T-cell (primary cell): ENCODE results near the gene CHRNA4. TPM values are rescaled to one million over a fixed set of nuclear protein-coding genes. Genes with fewer than 3 reads are reported as not detected.
A peak's percentile ranks its signal among the peaks of the same experiment; 100 is the strongest.

Experiments used
- ATAC-seq, 4 experiments: fragments of 200-7000 bp in 3 of 4; fragments of 150-1000 bp in 1 of 4; cut with Tn5 transposase; replicated peaks in 1 of 4; 1 replicate in 3 of 4; 2 replicates in 1 of 4; pipeline ENCODE4 v1.10.0; 2021; ENCODE audit warnings: moderate library complexity in 3 of 4, mild to moderate bottlenecking in 2 of 4, moderate number of reproducible peaks in 1 of 4
- CTCF ChIA-PET, 2 donors: fragments of 300-600 bp; sonication (Branson Sonifier 250); formaldehyde crosslinking; loops; one replicate each; lab custom pipeline; 2022; ENCODE audit warnings: antibody characterized with exemption in 2 of 2; lab: Charles Lee
- POLR2A ChIA-PET, 2 donors: fragments of 300-600 bp; sonication (Branson Sonifier 250); formaldehyde crosslinking; loops; one replicate each; lab custom pipeline; 2022; ENCODE audit warnings: antibody characterized with exemption in 2 of 2; lab: Charles Lee
- DNase-seq, 35 experiments: peaks; one replicate each; pipeline versions ENCODE4 v3.0.0 to v3.0.0-alpha.2; 2013 to 2023
- H3K27ac ChIP-seq: one replicate; pipeline ENCODE4 v1.5.1; 2013; ENCODE audit warnings: low read length
- H3K27me3 ChIP-seq, 2 experiments: replicated peaks in 1 of 2; 1 replicate in 1 of 2; 2 replicates in 1 of 2; pipeline versions ENCODE4 v1.6.1 to v1.7.0; 2013; ENCODE audit warnings: low read length in 1 of 2, mixed read lengths in 1 of 2; ENCODE audit not compliant: control insufficient read depth in 2 of 2, insufficient read depth in 2 of 2; ENCODE audit errors: extremely low read depth in 1 of 2
- H3K36me3 ChIP-seq, 2 donors: 1 replicate in 1 of 2; 2 replicates in 1 of 2; pipeline versions ENCODE4 v1.6.1 to v1.7.0; 2013; ENCODE audit warnings: low read length in 1 of 2; ENCODE audit not compliant: control insufficient read depth in 2 of 2, insufficient read depth in 1 of 2; ENCODE audit errors: extremely low read depth in 1 of 2
- H3K4me1 ChIP-seq, 2 experiments: 1 replicate in 1 of 2; 2 replicates in 1 of 2; pipeline versions ENCODE4 v1.6.1 to v1.7.0; 2013; ENCODE audit warnings: low read length in 2 of 2, mixed read lengths in 1 of 2; ENCODE audit not compliant: insufficient read depth in 2 of 2, control insufficient read depth in 1 of 2; ENCODE audit errors: extremely low read depth in 1 of 2
- H3K4me3 ChIP-seq, 2 donors: 1 replicate in 1 of 2; 2 replicates in 1 of 2; pipeline versions ENCODE4 v1.5.1 to v1.7.0; 2013; ENCODE audit warnings: mild to moderate bottlenecking in 2 of 2, low read length in 1 of 2, moderate library complexity in 1 of 2; ENCODE audit not compliant: control insufficient read depth in 1 of 2; ENCODE audit errors: extremely low read depth in 1 of 2
- H3K9me3 ChIP-seq: 2 replicates; pipeline ENCODE4 v1.7.0; 2013
- H3K27ac Mint-ChIP-seq, 2 donors: one replicate each; pipeline ENCODE4 v1.8.0; 2020 to 2021; ENCODE audit warnings: mild to moderate bottlenecking in 2 of 2, mixed read lengths in 2 of 2
- H3K27me3 Mint-ChIP-seq, 2 donors: one replicate each; pipeline ENCODE4 v1.8.0; 2021 to 2022; ENCODE audit warnings: mixed read lengths in 2 of 2
- H3K36me3 Mint-ChIP-seq: one replicate; pipeline ENCODE4 v1.8.0; 2021; ENCODE audit warnings: mixed read lengths
- H3K4me1 Mint-ChIP-seq, 3 donors: one replicate each; pipeline ENCODE4 v1.8.0; 2020 to 2022; ENCODE audit warnings: mixed read lengths in 3 of 3, mild to moderate bottlenecking in 1 of 3
- H3K4me3 Mint-ChIP-seq, 3 donors: one replicate each; pipeline ENCODE4 v1.8.0; 2020 to 2022; ENCODE audit warnings: mild to moderate bottlenecking in 3 of 3, mixed read lengths in 3 of 3, moderate library complexity in 3 of 3
- H3K9me3 Mint-ChIP-seq, 3 donors: one replicate each; pipeline ENCODE4 v1.8.0; 2020 to 2022; ENCODE audit warnings: mixed read lengths in 3 of 3
- WGBS: methylation state at CpG from one replicate; pipeline ENCODE4 v1.1.5; 2013; ENCODE audit warnings: missing lambda C conversion rate; ENCODE audit not compliant: insufficient coverage; 5-methylcytosine and 5-hydroxymethylcytosine counted together
- total RNA-seq, 35 experiments: library from RNA in 6 of 35; stranded (reverse) in 6 of 35; fragments of 120-200 nt in 1 of 35; gene quantifications; one replicate each; pipeline versions ENCODE4 v1.2.1 to v1.2.4 and lab custom pipeline; 2013 to 2026

Gene CHRNA4
- total RNA-seq, 5 donors from 2014 or later (not counting 1 experiment from before 2014, with no cell fraction given), result not detected

DNA sequence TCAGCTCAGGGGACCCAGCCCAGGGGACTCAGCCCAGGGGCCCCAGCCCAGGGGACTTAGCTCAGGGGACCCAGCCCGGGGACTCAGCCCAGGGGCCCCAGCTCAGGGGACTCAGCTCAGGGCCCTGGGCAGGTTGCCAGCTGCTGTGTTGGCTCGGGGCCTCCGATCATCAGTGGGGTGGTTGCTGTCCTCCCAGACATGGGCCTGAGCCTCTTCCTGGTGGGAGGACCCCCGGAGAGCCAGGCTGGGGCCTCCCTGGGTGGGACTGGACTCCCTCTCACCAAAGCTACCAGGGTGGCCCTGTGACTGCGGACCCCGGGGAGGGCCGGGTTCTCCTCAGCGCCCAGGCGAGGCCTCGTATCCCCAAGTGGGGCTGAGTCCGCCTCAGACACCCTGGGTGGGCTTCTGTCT lies 63.8 kb downstream of the CHRNA4 start:
- H3K27ac Mint-ChIP-seq, result no peak overlapping the region
- H3K36me3 Mint-ChIP-seq, result no peaks in the 10 kb centered on the region
- H3K9me3 Mint-ChIP-seq, result peaks cover 4 to 7% (median 7%) of the 10 kb centered on the region in 3 donors
- H3K27me3 ChIP-seq, result peaks cover 0 to 65% of the 10 kb centered on the region in 2 experiments
- H3K4me3 Mint-ChIP-seq, result no peak overlapping the region
- peaks cover 8 to 12% (median 9%) of the 10 kb centered on the region in 3 donors for H3K4me1 Mint-ChIP-seq
- DNase-seq (no peak), ATAC-seq (no peak)
- ChIA-PET POLR2A (no interaction called here), CTCF (no interaction called here)
- peaks cover 16 to 24% of the 10 kb centered on the region in 2 donors for H3K27me3 Mint-ChIP-seq
- H3K9me3 ChIP-seq, result no peaks in the 10 kb centered on the region
- H3K27ac ChIP-seq, result no peak overlapping the region
- no peak overlapping the region for H3K4me3 ChIP-seq
- 89% methylated on average over 8 of the region's 11 CpGs for WGBS
- no peaks in the 10 kb centered on the region for H3K36me3 ChIP-seq
- peaks cover 0 to 14% of the 10 kb centered on the region in 2 experiments for H3K4me1 ChIP-seq

DNA sequence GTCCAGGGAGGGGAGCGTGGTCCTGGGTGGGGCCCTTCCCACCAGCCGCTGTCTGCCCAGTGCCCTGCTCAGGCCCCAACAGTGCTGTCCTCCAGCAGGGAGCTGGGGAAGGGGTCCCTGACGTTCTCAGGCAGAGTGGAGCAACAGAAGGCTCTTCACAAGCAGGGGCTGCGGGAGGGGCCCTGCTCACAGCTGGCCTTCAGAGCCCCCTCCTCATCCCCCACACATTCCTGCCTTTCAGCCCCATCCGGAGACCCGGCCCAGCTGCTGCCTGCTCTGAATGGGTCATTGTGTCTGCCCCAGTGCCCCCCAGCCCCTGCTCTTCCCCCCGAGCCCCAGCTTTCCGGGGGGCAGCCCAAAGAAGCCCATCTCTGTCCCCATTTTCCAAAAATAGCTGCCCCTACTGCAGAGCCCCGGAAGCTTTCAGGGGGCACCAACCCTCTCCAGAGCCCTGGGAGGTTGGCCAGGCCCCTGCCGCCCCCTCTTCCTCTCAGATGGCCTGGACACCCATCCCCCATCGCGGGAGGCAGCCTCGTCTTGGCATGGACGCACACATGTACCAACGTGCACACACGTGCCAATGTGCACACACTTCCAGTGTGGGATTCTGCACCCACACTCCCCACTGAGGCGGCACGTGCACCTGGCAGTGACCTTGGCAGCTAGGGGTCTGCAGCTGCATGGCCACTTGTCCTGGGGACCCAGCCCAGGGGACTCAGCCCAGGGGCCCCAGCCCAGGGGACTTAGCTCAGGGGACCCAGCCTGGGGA lies 64.4 kb downstream of the CHRNA4 start:
- Histone ChIP-seq H3K27me3 (peaks cover 0 to 70% of the 10 kb centered on the region in 2 experiments), H3K36me3 (no peaks in the 10 kb centered on the region), H3K27ac (no peak overlapping the region), H3K4me1 (peaks cover 0 to 14% of the 10 kb centered on the region in 2 experiments), H3K9me3 (no peaks in the 10 kb centered on the region), H3K4me3 (no peak overlapping the region)
- Mint-ChIP-seq H3K27ac (no peak overlapping the region), H3K4me3 (no peak overlapping the region), H3K9me3 (peaks cover 4% of the 10 kb centered on the region in 3 donors), H3K36me3 (no peaks in the 10 kb centered on the region), H3K27me3 (peaks cover 16 to 24% of the 10 kb centered on the region in 2 donors), H3K4me1 (peaks cover 8 to 12% (median 9%) of the 10 kb centered on the region in 3 donors)
- CTCF ChIA-PET, result no interaction called here
- DNase-seq (no peak), ATAC-seq (no peak)
- 62% methylated on average over 15 of the region's 18 CpGs for WGBS
- POLR2A ChIA-PET, result no interaction called here

DNA sequence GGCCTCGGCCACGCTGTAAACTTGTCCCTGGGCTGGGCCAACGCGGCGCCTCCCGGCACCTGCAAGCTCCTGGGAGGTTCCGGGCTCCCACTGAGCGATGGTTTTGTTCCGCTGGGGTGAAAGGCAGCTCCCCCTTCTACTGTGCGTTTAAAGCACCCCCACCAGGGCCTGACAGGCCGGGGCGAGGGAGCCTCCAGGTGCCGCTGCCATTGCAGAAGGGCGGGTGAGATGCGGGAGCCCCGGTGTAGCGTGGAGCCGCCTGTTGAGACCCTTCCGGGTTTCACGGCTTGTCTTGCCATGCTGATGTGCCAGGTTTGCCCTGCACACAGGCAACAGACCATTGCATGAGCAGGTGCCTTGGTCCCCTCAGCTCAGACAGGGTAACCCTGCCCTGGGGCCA lies 65.3 kb downstream of the CHRNA4 start:
- 22% methylated on average over 14 of the region's 20 CpGs for WGBS
- peaks cover 0 to 70% of the 10 kb centered on the region in 2 experiments for H3K27me3 ChIP-seq
- Mint-ChIP-seq H3K27ac (peak overlapping the region in 1 of 2 donors; percentile 74), H3K4me3 (peak overlapping the region; percentile 9 to 47 (median 32)), H3K9me3 (no peaks in the 10 kb centered on the region), H3K27me3 (peaks cover 10 to 23% of the 10 kb centered on the region in 2 donors), H3K36me3 (no peaks in the 10 kb centered on the region), H3K4me1 (peaks cover 8 to 12% (median 9%) of the 10 kb centered on the region in 3 donors)
- H3K4me3 ChIP-seq, result no peak overlapping the region
- H3K4me1 ChIP-seq, result peaks cover 0 to 22% of the 10 kb centered on the region in 2 experiments
- peak in 1 of 35 experiments; percentile 10 for DNase-seq
- POLR2A ChIA-PET, result no interaction called here
- peak; percentile 24 to 49 (median 27) for ATAC-seq
- no peak overlapping the region for H3K27ac ChIP-seq
- H3K9me3 ChIP-seq, result no peaks in the 10 kb centered on the region
- H3K36me3 ChIP-seq, result no peaks in the 10 kb centered on the region
- CTCF ChIA-PET, result no interaction called here

DNA sequence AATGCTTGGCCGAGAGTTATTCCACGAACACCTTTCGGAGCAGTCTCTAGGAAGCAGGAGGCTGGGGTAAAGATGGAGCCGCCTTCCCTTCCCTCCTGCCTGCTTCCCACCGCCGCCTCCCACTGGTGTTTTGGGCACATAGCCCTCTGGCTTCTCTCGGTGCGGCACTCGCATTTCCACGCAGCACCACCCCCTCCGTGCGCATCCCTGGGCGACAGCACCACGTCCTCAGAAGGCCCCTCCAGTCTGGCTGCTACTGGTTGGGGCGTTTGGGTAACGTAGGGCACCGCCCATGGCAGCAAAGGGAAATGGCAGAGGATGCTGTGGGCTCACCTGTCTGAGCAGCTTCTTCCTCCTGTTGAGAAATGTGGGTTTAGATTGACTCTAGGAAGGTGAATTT lies 65.7 kb downstream of the CHRNA4 start:
- no peaks in the 10 kb centered on the region for H3K9me3 Mint-ChIP-seq
- H3K27me3 Mint-ChIP-seq, result peaks cover 8 to 21% of the 10 kb centered on the region in 2 donors
- ATAC-seq (peak; percentile 38 to 77 (median 66)), DNase-seq (peak in 9 of 35 experiments; percentile 20 to 41 (median 25))
- H3K36me3 ChIP-seq, result no peaks in the 10 kb centered on the region
- ChIA-PET POLR2A (no interaction called here), CTCF (no interaction called here)
- no peak overlapping the region for H3K4me3 ChIP-seq
- H3K27ac ChIP-seq, result no peak overlapping the region
- H3K27ac Mint-ChIP-seq, result peak overlapping the region in 1 of 2 donors; percentile 74
- H3K4me1 Mint-ChIP-seq, result peaks cover 8 to 12% (median 9%) of the 10 kb centered on the region in 3 donors
- no peaks in the 10 kb centered on the region for H3K9me3 ChIP-seq
- peaks cover 0 to 69% of the 10 kb centered on the region in 2 experiments for H3K27me3 ChIP-seq
- H3K4me3 Mint-ChIP-seq, result peak overlapping the region in 2 of 3 donors; percentile 32 to 47
- 26% methylated on average over 11 of the region's 17 CpGs for WGBS
- peaks cover 0 to 22% of the 10 kb centered on the region in 2 experiments for H3K4me1 ChIP-seq
- no peaks in the 10 kb centered on the region for H3K36me3 Mint-ChIP-seq

- WGBS, result 50% methylated on average over 13 of the region's 19 CpGs
These were observed 66.1 kb downstream of the CHRNA4 start for GRCh38 chr20:63295018-63295417.

GRCh38 chr20:63294536-63294900 lies 66.6 kb downstream of the CHRNA4 start:
- no peak overlapping the region for H3K27ac ChIP-seq
- H3K4me3 ChIP-seq, result no peak overlapping the region
- Mint-ChIP-seq H3K9me3 (no peaks in the 10 kb centered on the region), H3K4me1 (peaks cover 8 to 12% (median 9%) of the 10 kb centered on the region in 3 donors), H3K27me3 (peaks cover 8 to 21% of the 10 kb centered on the region in 2 donors), H3K4me3 (no peak overlapping the region), H3K27ac (no peak overlapping the region), H3K36me3 (no peaks in the 10 kb centered on the region)
- ATAC-seq, result no peak
- H3K4me1 ChIP-seq, result peaks cover 0 to 22% of the 10 kb centered on the region in 2 experiments
- H3K36me3 ChIP-seq, result no peaks in the 10 kb centered on the region
- H3K27me3 ChIP-seq, result peaks cover 0 to 69% of the 10 kb centered on the region in 2 experiments
- DNase-seq, result no peak
- H3K9me3 ChIP-seq, result no peaks in the 10 kb centered on the region
- WGBS, result 82% methylated on average over 10 of the region's 12 CpGs
- ChIA-PET POLR2A (no interaction called here), CTCF (no interaction called here)

More at GRCh38 chr20:63295018-63295417, 66.1 kb downstream of the CHRNA4 start:
- Histone ChIP-seq H3K27ac (no peak overlapping the region), H3K4me3 (no peak overlapping the region), H3K27me3 (peaks cover 0 to 69% of the 10 kb centered on the region in 2 experiments), H3K9me3 (no peaks in the 10 kb centered on the region), H3K36me3 (no peaks in the 10 kb centered on the region), H3K4me1 (peaks cover 0 to 22% of the 10 kb centered on the region in 2 experiments)
- Mint-ChIP-seq H3K27ac (peak overlapping the region in 1 of 2 donors; percentile 74), H3K9me3 (no peaks in the 10 kb centered on the region), H3K36me3 (no peaks in the 10 kb centered on the region), H3K27me3 (peaks cover 8 to 21% of the 10 kb centered on the region in 2 donors), H3K4me3 (peak overlapping the region in 1 of 3 donors; percentile 32), H3K4me1 (peaks cover 8 to 12% (median 9%) of the 10 kb centered on the region in 3 donors)
- ChIA-PET CTCF (no interaction called here), POLR2A (no interaction called here)
- no peak for ATAC-seq
- no peak for DNase-seq
